HK-2 (cell line): ENCODE measurements around the gene SMIM43.
"Not testable (repeated sequence)": the region's sequence is repeated elsewhere in the genome, so short reads cannot be mapped to it uniquely, and the experiment has no call there.

ENCODE experiments used
- DNase-seq: peaks from one replicate; pipeline ENCODE4 v3.0.0-alpha.2; 2018; ENCODE audit not compliant: unreplicated experiment

The SMIM43 gene

GRCh38 chr4:121736735-121737351, 28.1 kb downstream of the SMIM43 start:
- peak; percentile 20 for DNase-seq

DNA sequence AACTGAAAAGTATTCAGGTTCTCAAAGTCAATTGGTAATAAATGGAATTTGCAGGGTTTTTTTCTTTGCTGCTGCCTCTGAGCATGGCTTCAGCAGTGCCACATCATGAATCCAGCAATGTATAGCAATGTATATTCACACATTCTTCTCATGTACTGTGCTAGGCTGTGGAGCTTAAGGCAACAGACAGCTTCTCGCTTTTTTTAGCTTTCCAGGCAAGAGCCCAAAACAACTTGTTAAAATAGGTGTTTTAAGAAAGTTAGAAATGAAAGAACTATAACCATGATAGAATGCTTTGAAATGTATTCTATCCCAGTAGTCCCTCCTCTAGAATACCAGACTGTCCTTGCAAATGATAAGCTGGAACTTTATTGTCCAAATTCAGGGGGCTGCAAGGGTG, 30.4 kb downstream of the SMIM43 start:
- no peak for DNase-seq

DNA sequence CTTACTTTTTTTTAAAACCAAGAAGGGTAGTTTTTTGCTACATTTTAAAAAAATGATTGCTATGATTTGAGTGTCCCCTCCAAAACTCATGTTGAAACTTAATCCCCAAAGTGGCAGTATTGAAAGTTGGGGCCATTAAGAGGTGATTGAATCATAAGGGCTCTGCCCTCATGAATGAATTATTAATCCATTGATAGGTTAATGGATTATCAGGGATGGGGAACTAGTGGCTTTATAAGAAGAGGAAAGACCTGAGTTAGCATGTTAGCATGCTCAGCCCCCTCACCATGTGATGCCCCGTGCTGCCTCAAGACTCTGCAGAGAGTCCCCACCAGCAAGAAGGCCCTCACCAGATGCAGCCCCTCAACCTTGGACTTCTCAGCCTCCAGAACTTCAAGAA, 31.0 kb downstream of the SMIM43 start:
- no peak for DNase-seq

GRCh38 chr4:121729753-121730152, 35.2 kb downstream of the SMIM43 start:
- not testable (repeated sequence) for DNase-seq

DNA sequence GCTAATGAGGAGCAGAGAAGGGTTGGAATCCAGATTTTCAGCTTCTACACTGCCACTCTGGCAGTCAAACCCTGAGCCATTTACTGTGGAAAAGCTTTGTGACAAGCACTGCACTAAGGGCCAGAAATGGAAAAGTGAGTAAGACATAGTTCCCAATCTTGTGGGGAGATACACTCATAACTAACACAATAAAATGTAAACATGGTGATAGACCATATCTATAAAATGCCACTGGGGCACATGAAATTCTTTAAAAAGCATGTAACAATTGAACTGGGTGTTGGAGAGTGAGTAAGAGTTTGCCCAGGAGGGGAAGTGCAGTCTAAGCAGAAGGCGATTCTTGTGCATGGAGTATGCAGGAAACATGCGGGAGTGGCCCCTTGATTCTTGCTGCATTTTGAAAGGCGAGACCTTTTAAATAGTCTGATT, 36.2 kb downstream of the SMIM43 start:
- DNase-seq, result no peak

DNA sequence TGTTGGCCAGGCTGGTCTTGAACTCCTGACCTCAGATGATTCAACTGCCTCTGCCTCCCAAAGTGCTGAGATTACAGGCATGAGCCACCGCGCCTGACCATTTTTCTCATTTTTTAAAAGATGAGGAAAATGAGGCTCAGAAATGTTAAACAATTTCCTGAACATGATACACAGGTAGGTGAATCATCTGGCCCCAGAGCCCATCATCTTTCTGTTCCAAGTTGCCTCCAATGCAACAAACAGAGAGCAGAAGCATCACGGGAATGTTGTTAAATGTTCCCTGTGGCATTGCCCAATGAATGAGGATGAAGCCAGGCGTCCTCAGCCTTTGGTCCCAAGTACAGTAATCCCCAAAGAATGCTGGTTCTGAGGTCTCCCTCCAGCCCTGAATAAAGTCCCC, 36.9 kb downstream of the SMIM43 start:
- peak; percentile 22 for DNase-seq

DNA sequence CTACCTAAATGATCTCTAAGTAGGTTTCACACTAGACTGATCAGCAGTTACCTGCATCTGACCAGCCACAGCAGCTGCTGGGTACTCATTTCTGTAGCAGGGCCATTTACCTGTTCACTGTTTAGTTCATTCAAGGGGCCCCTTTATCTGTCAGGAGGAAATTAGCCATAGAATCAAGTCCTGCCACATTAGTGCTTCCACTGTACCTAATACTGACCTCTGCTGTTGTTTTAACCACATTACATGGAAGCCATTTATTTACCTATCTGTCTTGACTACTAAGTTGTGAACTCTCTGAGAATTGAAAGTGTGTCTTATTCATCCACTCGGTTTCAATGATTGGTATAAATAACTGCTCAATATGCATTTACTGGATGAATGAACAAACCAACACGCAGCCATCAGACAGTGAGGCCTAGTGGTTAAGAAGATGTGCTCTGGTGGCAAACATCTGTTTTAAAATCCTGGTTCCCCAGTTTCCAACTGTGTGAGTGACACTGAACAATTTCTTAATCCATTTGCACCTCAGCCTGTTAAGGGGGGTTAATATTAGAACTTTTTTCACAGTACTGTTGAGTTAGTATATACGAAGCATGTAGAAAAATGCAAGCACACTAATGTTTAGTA, 38.2 kb downstream of the SMIM43 start:
- no peak for DNase-seq

DNA sequence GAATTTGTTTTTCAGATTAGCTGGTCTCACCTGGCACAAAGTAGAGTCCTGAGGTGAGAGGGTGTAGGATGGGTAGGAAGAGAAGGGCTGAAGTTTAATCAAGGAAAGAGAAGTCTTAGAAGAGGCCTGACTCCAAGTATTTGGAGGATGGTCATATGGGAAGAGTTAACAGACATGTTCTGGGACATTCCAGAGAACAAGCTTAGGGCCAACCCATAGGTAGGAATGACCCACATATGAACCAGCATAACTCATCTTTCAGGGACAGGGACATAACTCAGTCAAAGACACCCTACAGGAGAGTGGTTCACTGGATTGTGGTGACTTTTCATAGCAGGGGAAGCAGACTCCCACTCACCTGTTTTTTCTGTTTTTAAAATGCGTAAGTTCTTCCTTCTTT, 40.3 kb downstream of the SMIM43 start:
- no peak for DNase-seq

DNA sequence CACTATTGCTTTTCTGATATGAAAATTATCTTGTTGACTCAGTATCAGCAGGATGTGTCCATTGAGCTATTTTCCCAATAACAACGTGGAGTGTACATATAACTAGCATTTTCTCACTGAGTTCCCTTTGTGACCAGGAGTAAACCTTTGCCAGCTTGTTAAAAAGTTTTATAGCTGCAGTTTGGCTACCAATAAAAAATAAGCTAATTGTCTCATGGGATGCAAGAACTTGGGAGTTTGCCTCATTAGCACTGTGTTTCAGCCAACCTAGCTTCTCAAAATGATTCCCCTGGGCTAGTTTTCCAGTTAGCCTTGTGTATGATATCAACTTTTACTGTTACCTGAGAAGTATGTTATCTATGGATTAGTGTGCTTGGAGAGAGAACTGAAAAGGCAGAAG, 43.3 kb downstream of the SMIM43 start:
- no peak for DNase-seq

GRCh38 chr4:121720109-121720508, 44.9 kb downstream of the SMIM43 start:
- no peak for DNase-seq

- DNase-seq, result no peak
Measured at GRCh38 chr4:121717680-121718237, 47.2 kb downstream of the SMIM43 start.

DNA sequence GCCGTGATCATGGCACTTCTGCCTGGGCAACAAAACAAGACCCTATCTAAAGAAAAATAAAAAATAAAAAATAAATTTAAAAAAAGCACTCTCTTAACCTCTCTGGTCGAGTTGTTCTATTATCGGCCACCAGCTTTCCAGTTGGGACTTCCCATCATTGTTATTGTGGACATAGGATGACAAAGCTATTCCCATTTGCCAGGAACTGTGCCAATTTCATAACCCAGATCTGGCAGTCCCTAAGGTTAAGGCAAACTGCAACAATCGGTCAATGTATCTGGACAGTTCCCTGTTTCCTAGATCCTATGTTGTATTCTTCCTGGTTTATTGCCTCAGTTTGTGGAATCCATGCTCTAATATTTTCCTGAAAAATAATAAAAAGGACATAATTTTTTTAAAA, 50.4 kb downstream of the SMIM43 start:
- no peak for DNase-seq

DNA sequence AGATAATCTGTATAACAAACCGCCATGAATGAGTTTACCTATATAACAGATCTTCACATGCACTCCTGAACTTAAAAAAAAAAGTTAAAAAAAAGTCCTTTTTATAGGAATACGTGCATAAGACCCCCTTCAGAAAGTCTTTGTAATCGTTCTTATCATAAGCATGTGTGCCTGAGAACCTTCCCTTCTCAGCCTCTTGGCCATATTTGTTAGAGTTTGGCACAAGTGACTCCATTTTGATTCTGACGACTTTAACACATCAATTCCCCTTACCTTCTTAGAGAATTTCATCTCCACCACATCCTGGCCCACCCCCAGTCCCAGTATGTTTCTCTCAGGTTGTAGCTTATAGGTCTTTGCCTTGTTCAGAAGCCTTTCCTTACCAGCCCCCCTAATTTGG, 52.2 kb downstream of the SMIM43 start:
- DNase-seq, result no peak

DNA sequence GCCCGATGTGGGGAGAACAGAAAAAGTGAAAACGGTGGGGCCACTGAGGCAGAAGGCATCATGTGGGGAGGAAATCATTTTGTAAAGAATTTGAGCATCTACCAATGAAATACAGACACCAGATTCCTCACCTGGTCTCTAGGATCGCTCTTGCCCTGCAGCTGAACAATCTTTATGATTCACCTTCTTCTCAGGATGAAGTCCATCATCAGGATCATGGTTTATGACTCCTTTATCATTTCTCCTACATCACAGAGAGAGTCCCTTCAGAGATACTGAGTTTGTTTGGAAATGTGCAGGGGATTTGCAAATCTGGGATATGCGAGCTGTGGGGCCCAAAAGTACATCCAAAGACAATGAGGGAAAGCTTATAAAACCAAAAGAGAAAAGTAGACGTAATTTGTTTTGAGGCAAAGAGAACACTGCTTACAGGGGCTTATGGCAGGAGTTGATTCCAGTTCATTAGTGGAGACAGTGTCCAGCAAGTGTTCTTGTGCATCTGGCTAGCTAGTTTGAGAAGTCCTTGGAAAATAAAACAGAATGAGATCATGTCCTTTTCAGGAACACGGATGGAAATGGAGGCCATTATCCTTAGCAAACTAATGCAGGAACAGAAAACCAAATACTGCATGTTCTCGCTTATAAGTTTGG, 52.8 kb downstream of the SMIM43 start:
- no peak for DNase-seq

GRCh38 chr4:121711263-121712000, 53.5 kb downstream of the SMIM43 start:
- DNase-seq, result peak; percentile 89

- DNase-seq, result no peak
Measured at GRCh38 chr4:121709766-121710405, 55.1 kb downstream of the SMIM43 start.
